H4 (cell line): Measurements from ENCODE around the gene MACROD2. TPM values are rescaled to one million over a fixed set of nuclear protein-coding genes. Genes with fewer than 3 reads are reported as not detected.
"Not testable (repeated sequence)": the region's sequence is repeated elsewhere in the genome, so short reads cannot be mapped to it uniquely, and the experiment has no call there.

Experiments
- DNase-seq: peaks from one replicate; pipeline ENCODE4 v3.0.0-alpha.2; 2015; ENCODE audit warnings: low spot score
- total RNA-seq: library from RNA; depleted of rRNA; stranded (reverse); fragments of >200 nt; shearing (Covaris generic); gene quantifications from 2 replicates; pipeline ENCODE4 v1.2.3, GENCODE V29; 2014

The MACROD2 gene
- total RNA-seq, 1 experiment from 2014 or later = 1.2 TPM

- no peak for DNase-seq
These were observed 2010.0 kb downstream of the MACROD2 start for GRCh38 chr20:16005021-16005914.

GRCh38 chr20:16005915-16006493 is 2010.7 kb downstream of the MACROD2 start:
- no peak for DNase-seq

GRCh38 chr20:16007164-16007563 is 2011.8 kb downstream of the MACROD2 start:
- DNase-seq = no peak

- peak; percentile 70 for DNase-seq
These were observed 2012.6 kb downstream of the MACROD2 start for GRCh38 chr20:16007962-16008361.

GRCh38 chr20:16011056-16011455 is 2015.7 kb downstream of the MACROD2 start:
- DNase-seq = no peak

- DNase-seq = no peak
These were observed 2016.2 kb downstream of the MACROD2 start for GRCh38 chr20:16011519-16011918.

GRCh38 chr20:16012934-16013333 is 2017.6 kb downstream of the MACROD2 start:
- DNase-seq = not testable (repeated sequence)

- DNase-seq = no peak
These were observed 2018.3 kb downstream of the MACROD2 start for GRCh38 chr20:16013631-16014030.

GRCh38 chr20:16014436-16014835 is 2019.1 kb downstream of the MACROD2 start:
- no peak for DNase-seq

GRCh38 chr20:16017656-16018055 is 2022.3 kb downstream of the MACROD2 start:
- DNase-seq = no peak

- no peak for DNase-seq
These were observed 2023.6 kb downstream of the MACROD2 start for GRCh38 chr20:16018881-16019280.

- peak; percentile 70 for DNase-seq
These were observed 2025.7 kb downstream of the MACROD2 start for GRCh38 chr20:16020971-16021370.

- no peak for DNase-seq
These were observed 2029.8 kb downstream of the MACROD2 start for GRCh38 chr20:16025084-16025483.

- DNase-seq = no peak
These were observed 2032.4 kb downstream of the MACROD2 start for GRCh38 chr20:16027686-16028085.

- DNase-seq = no peak
These were observed 2033.6 kb downstream of the MACROD2 start for GRCh38 chr20:16028923-16029322.

- DNase-seq = no peak
These were observed 2034.9 kb downstream of the MACROD2 start for GRCh38 chr20:16030253-16030652.

- no peak for DNase-seq
These were observed 2040.3 kb downstream of the MACROD2 start for GRCh38 chr20:16035576-16035975.

GRCh38 chr20:16036331-16036730 is 2041.0 kb downstream of the MACROD2 start:
- no peak for DNase-seq

- no peak for DNase-seq
These were observed 2045.4 kb downstream of the MACROD2 start for GRCh38 chr20:16040742-16041141.

GRCh38 chr20:16042731-16043130 is 2047.4 kb downstream of the MACROD2 start:
- DNase-seq = no peak

- DNase-seq = no peak
These were observed 2048.6 kb downstream of the MACROD2 start for GRCh38 chr20:16043931-16044330.

- no peak for DNase-seq
These were observed 2053.6 kb downstream of the MACROD2 start for GRCh38 chr20:16048876-16049275.

GRCh38 chr20:16049529-16050093 is 2054.3 kb downstream of the MACROD2 start:
- no peak for DNase-seq
